Measurements from ENCODE around the gene SYNGR3.
A peak's percentile ranks its signal among the peaks of the same experiment; 100 is the strongest.
"Not testable (repeated sequence)": the region's sequence is repeated elsewhere in the genome, so short reads cannot be mapped to it uniquely, and the experiment has no call there.

SYNGR3 gene

GRCh38 chr16:1989209-1990100, at the start of gene SYNGR3:
Gene SYNGR3 (plus strand): TSS chr16:1989970. CDS start chr16:1990103, 133 bp downstream.
- DNase-seq (ENCODE audit: low spot score) = no peak

- DNase-seq (ENCODE audit: low spot score) = peak; percentile 60
Measured at GRCh38 chr16:1940273-1941161, 49.3 kb upstream of the SYNGR3 start.

- peak; percentile 78 for DNase-seq (ENCODE audit: low spot score)
Measured at GRCh38 chr16:1941162-1942046, 48.4 kb upstream of the SYNGR3 start.

- DNase-seq (ENCODE audit: low spot score) = no peak
Measured at GRCh38 chr16:1942047-1942809, 47.5 kb upstream of the SYNGR3 start.

- peak; percentile 97 for DNase-seq (ENCODE audit: low spot score)
Measured at GRCh38 chr16:1942810-1943726, 46.7 kb upstream of the SYNGR3 start, which contains the start of gene MSRB1. Gene MSRB1 (minus strand): TSS chr16:1943199. CDS start chr16:1943156, 43 bp downstream.

GRCh38 chr16:1944612-1945199, 45.1 kb upstream of the SYNGR3 start:
- DNase-seq (ENCODE audit: low spot score) = no peak

- no peak for DNase-seq (ENCODE audit: low spot score)
Measured at GRCh38 chr16:1945559-1946391, 44.0 kb upstream of the SYNGR3 start.

- DNase-seq (ENCODE audit: low spot score) = no peak
Measured at GRCh38 chr16:1946495-1947368, 43.0 kb upstream of the SYNGR3 start.

- no peak for DNase-seq (ENCODE audit: low spot score)
Measured at GRCh38 chr16:1947369-1947670, 42.5 kb upstream of the SYNGR3 start.

GRCh38 chr16:1949507-1949906, 40.3 kb upstream of the SYNGR3 start:
- no peak for DNase-seq (ENCODE audit: low spot score)

- no peak for DNase-seq (ENCODE audit: low spot score)
Measured at GRCh38 chr16:1950047-1950446, 39.7 kb upstream of the SYNGR3 start.

GRCh38 chr16:1950559-1950958, 39.2 kb upstream of the SYNGR3 start:
- DNase-seq (ENCODE audit: low spot score) = no peak

- no peak for DNase-seq (ENCODE audit: low spot score)
Measured at GRCh38 chr16:1953734-1954133, 36.0 kb upstream of the SYNGR3 start.

- not testable (repeated sequence) for DNase-seq (ENCODE audit: low spot score)
Measured at GRCh38 chr16:1957434-1958142, 32.2 kb upstream of the SYNGR3 start.

GRCh38 chr16:1958143-1958491, 31.7 kb upstream of the SYNGR3 start:
- not testable (repeated sequence) for DNase-seq (ENCODE audit: low spot score)

- no peak for DNase-seq (ENCODE audit: low spot score)
Measured at GRCh38 chr16:1958715-1959268, 31.0 kb upstream of the SYNGR3 start.

All from SW480 (cell line).